Keratinocyte (primary cell): Measurements from ENCODE around the gene GNPTAB. TPM values are rescaled to one million over a fixed set of nuclear protein-coding genes. Genes with fewer than 3 reads are reported as not detected.

Source experiments
- DNase-seq: peaks from one replicate; pipeline ENCODE4 v3.0.0-alpha.2; 2011; ENCODE audit warnings: low read depth, missing footprints, low spot score
- FAIRE-seq: peaks from 2 replicates; lab custom pipeline; 2011; peaks lifted over from hg19 to GRCh38; lab: Jason Lieb, UNC
- H2AFZ ChIP-seq: 2 replicates; pipeline ENCODE4 v1.6.0; 2012; ENCODE audit warnings: low read length, control low read depth, inconsistent platforms; ENCODE audit not compliant: control insufficient read depth
- H3K27ac ChIP-seq: 2 replicates; pipeline ENCODE4 v1.5.1; 2011; ENCODE audit warnings: low read length; ENCODE audit not compliant: control insufficient read depth, insufficient read depth
- H3K27me3 ChIP-seq: 3 replicates; pipeline ENCODE4 v1.6.0; 2011; ENCODE audit warnings: low read length; ENCODE audit not compliant: control insufficient read depth, insufficient read depth; ENCODE audit errors: extremely low read depth
- H3K36me3 ChIP-seq, 2 experiments: 2 replicates in 1 of 2; 3 replicates in 1 of 2; pipeline ENCODE4 v1.5.1; 2011; ENCODE audit warnings: low read length in 2 of 2, mild to moderate bottlenecking in 1 of 2; ENCODE audit not compliant: control insufficient read depth in 2 of 2, insufficient read depth in 2 of 2; ENCODE audit errors: extremely low read depth in 1 of 2
- H3K4me1 ChIP-seq: 3 replicates; pipeline ENCODE4 v1.5.1; 2011; ENCODE audit warnings: low read length; ENCODE audit not compliant: control insufficient read depth, insufficient read depth; ENCODE audit errors: extremely low read depth
- H3K4me2 ChIP-seq: 3 replicates; pipeline ENCODE4 v1.6.0; 2011; ENCODE audit warnings: low read depth, low read length; ENCODE audit not compliant: control insufficient read depth, insufficient read depth; ENCODE audit errors: extremely low read depth
- H3K4me3 ChIP-seq, 3 experiments: fragments of 200-600 bp in 1 of 3; sonication (generic) in 1 of 3; 2 replicates in 2 of 3; 3 replicates in 1 of 3; pipeline ENCODE4 v1.5.1; 2011 to 2016; ENCODE audit warnings: low read length in 3 of 3, mild to moderate bottlenecking in 3 of 3, control low read depth in 2 of 3, inconsistent platforms in 1 of 3, low read depth in 1 of 3, mixed read lengths in 1 of 3, mixed run types in 1 of 3, moderate library complexity in 1 of 3; ENCODE audit not compliant: control insufficient read depth in 2 of 3, insufficient read depth in 2 of 3; ENCODE audit errors: extremely low read depth in 1 of 3
- H3K79me2 ChIP-seq: 2 replicates; pipeline ENCODE4 v1.6.0; 2012; ENCODE audit warnings: low read length; ENCODE audit not compliant: control insufficient read depth, insufficient read depth
- H3K9ac ChIP-seq: 3 replicates; pipeline ENCODE4 v1.6.0; 2011; ENCODE audit warnings: low read length; ENCODE audit not compliant: control insufficient read depth, insufficient read depth; ENCODE audit errors: extremely low read depth
- H3K9me1 ChIP-seq: 3 replicates; pipeline ENCODE4 v1.6.0; 2011; ENCODE audit warnings: low read length; ENCODE audit not compliant: control insufficient read depth, insufficient read depth; ENCODE audit errors: extremely low read depth
- H3K9me3 ChIP-seq: 2 replicates; pipeline ENCODE4 v1.5.1; 2012; ENCODE audit warnings: low read depth, low read length; ENCODE audit not compliant: control insufficient read depth
- H4K20me1 ChIP-seq: 3 replicates; pipeline ENCODE4 v1.6.0; 2011; ENCODE audit warnings: low read length; ENCODE audit not compliant: control insufficient read depth, insufficient read depth; ENCODE audit errors: extremely low read depth
- EZH2 ChIP-seq: IDR thresholded peaks from one replicate; pipeline ENCODE4 v1.6.1; 2012; ENCODE audit warnings: inconsistent platforms, mild to moderate bottlenecking, low read length, moderate library complexity
- dilution Hi-C: fragments of 300-500 bp; cut with MboI; formaldehyde crosslinking; loops from one replicate; pipeline ENCODE4 v1.7.0; 2020; ENCODE audit warnings: low sequenced_read_pairs; ENCODE audit not compliant: extremely low pct_ligation_motif_present
- polyA plus RNA-seq, 5 experiments: library from polyadenylated mRNA; depleted of rRNA in 3 of 5; stranded (reverse) in 3 of 5; stranded (forward) in 1 of 5; unstranded in 1 of 5; fragments of >200 nt; gene quantifications; 1 replicate in 1 of 5; 2 replicates in 3 of 5; 3 replicates in 1 of 5; pipeline versions ENCODE4 v1.2.1 to v1.2.3, GENCODE V29; 2011 to 2012; ENCODE audit warnings: missing spikeins in 2 of 5, low read depth in 1 of 5, low replicate concordance in 1 of 5
- TF ChIP-seq, protein P1 (sequence below), 3 experiments: IDR thresholded peaks in 1 of 3; conservative IDR thresholded peaks in 1 of 3; optimal IDR thresholded peaks in 1 of 3; 2 replicates in 2 of 3; 3 replicates in 1 of 3; pipeline versions ENCODE3 to v1.5.1; 2011; ENCODE audit warnings: low read length in 3 of 3, mild to moderate bottlenecking in 3 of 3, moderate library complexity in 2 of 3, control low read depth in 1 of 3, inconsistent platforms in 1 of 3; ENCODE audit not compliant: insufficient read depth in 2 of 3; ENCODE audit errors: extremely low read depth in 1 of 3

GNPTAB gene
- polyA plus RNA-seq, 1 donor (not counting 4 experiments of a cell fraction or from before 2014, with no cell fraction given) = 35.7 TPM

GRCh38 chr12:101779200-101779599 lies 51.6 kb downstream of the GNPTAB start:
- no peak overlapping the region for H3K9ac ChIP-seq
- H3K79me2 ChIP-seq = no peaks in the 10 kb centered on the region
- FAIRE-seq (no peak), DNase-seq (no peak)
- no peaks in the 10 kb centered on the region for H3K27me3 ChIP-seq
- no peaks in the 10 kb centered on the region for H3K4me1 ChIP-seq
- TF ChIP-seq EZH2 = no peak
- TF ChIP-seq, protein P1, sequence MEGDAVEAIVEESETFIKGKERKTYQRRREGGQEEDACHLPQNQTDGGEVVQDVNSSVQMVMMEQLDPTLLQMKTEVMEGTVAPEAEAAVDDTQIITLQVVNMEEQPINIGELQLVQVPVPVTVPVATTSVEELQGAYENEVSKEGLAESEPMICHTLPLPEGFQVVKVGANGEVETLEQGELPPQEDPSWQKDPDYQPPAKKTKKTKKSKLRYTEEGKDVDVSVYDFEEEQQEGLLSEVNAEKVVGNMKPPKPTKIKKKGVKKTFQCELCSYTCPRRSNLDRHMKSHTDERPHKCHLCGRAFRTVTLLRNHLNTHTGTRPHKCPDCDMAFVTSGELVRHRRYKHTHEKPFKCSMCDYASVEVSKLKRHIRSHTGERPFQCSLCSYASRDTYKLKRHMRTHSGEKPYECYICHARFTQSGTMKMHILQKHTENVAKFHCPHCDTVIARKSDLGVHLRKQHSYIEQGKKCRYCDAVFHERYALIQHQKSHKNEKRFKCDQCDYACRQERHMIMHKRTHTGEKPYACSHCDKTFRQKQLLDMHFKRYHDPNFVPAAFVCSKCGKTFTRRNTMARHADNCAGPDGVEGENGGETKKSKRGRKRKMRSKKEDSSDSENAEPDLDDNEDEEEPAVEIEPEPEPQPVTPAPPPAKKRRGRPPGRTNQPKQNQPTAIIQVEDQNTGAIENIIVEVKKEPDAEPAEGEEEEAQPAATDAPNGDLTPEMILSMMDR (optimal IDR thresholded peaks at IDR 0.05 in 1 of 3, IDR thresholded peaks at IDR 0.05 in 1 of 3, conservative IDR thresholded peaks at IDR 0.05 in 1 of 3; ENCODE audit: extremely low read depth in 1 of 3, insufficient read depth in 2 of 3, low read length in 3 of 3) = no peak
- H3K9me1 ChIP-seq = no peaks in the 10 kb centered on the region
- peaks cover 4 to 5% of the 10 kb centered on the region in 2 experiments for H3K36me3 ChIP-seq
- dilution Hi-C loops = no loop called here
- H4K20me1 ChIP-seq = no peaks in the 10 kb centered on the region
- H3K4me2 ChIP-seq = no peak overlapping the region
- no peak overlapping the region for H3K4me3 ChIP-seq
- H3K27ac ChIP-seq = no peak overlapping the region
- no peak overlapping the region for H2AFZ ChIP-seq
- no peaks in the 10 kb centered on the region for H3K9me3 ChIP-seq

DNA sequence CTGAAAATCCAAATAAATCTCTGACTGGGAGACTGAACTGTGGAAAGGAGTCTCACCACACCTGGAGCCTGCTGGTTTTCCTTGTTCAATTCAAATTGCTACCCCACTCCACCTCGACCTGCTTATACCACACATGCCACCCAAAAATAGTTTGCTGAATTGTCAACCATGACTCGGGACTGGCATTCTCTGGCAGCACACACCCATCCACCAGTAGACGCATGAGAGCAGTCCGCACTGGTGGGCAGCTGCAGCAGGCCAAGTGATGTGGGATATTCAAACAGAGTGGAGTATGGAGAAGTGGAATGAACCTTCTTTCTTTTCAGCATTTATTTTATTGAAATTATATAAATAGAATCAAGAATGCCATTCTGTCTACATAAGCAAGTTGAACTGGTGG lies 52.8 kb downstream of the GNPTAB start:
- H3K27ac ChIP-seq = no peak overlapping the region
- H3K9me3 ChIP-seq = no peaks in the 10 kb centered on the region
- no peak for DNase-seq
- H3K36me3 ChIP-seq = peaks cover 4% of the 10 kb centered on the region in 2 experiments
- dilution Hi-C loops = no loop called here
- no peak overlapping the region for H3K9ac ChIP-seq
- no peak overlapping the region for H2AFZ ChIP-seq
- no peaks in the 10 kb centered on the region for H3K27me3 ChIP-seq
- no peak for FAIRE-seq
- H4K20me1 ChIP-seq = no peaks in the 10 kb centered on the region
- H3K4me1 ChIP-seq = no peaks in the 10 kb centered on the region
- H3K79me2 ChIP-seq = no peaks in the 10 kb centered on the region
- no peaks in the 10 kb centered on the region for H3K9me1 ChIP-seq
- no peak overlapping the region for H3K4me3 ChIP-seq
- no peak overlapping the region for H3K4me2 ChIP-seq
- TF ChIP-seq, protein P1 (optimal IDR thresholded peaks at IDR 0.05 in 1 of 3, IDR thresholded peaks at IDR 0.05 in 1 of 3, conservative IDR thresholded peaks at IDR 0.05 in 1 of 3; ENCODE audit: extremely low read depth in 1 of 3, insufficient read depth in 2 of 3, low read length in 3 of 3) = no peak
- no peak for TF ChIP-seq EZH2
